ENCODE results near the gene NCAPD2.

DNA sequence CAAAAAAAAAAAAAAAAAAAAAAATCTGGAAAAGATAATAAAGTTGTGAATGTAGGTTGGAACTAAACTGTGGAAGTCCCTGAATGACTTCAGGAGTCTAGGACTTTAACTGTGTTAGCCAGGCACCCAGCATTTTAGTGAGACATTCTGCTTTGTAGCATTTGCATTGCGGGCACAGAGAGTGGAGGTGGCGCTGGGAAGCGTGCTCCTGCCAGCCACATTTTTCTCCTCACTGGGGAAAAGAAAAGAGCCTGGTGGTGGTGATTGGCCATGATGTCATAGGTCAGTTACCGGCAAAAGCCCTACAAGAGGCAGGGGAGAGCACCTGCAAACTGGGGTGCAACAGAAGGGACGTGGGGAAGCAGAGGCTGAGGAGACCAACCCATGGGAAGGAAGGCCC lies 30.7 kb downstream of the NCAPD2 start:
- TF ChIP-seq, protein P1, sequence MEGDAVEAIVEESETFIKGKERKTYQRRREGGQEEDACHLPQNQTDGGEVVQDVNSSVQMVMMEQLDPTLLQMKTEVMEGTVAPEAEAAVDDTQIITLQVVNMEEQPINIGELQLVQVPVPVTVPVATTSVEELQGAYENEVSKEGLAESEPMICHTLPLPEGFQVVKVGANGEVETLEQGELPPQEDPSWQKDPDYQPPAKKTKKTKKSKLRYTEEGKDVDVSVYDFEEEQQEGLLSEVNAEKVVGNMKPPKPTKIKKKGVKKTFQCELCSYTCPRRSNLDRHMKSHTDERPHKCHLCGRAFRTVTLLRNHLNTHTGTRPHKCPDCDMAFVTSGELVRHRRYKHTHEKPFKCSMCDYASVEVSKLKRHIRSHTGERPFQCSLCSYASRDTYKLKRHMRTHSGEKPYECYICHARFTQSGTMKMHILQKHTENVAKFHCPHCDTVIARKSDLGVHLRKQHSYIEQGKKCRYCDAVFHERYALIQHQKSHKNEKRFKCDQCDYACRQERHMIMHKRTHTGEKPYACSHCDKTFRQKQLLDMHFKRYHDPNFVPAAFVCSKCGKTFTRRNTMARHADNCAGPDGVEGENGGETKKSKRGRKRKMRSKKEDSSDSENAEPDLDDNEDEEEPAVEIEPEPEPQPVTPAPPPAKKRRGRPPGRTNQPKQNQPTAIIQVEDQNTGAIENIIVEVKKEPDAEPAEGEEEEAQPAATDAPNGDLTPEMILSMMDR (conservative IDR thresholded peaks at IDR 0.05) = no peak
- no peak for TF ChIP-seq EZH2 (IDR thresholded peaks at IDR 0.05; ENCODE audit: low read depth)
